HepG2 (cell line): ENCODE results near the gene TMEM267. TPM values are rescaled to one million over a fixed set of nuclear protein-coding genes. Genes with fewer than 3 reads are reported as not detected.

Experiments used
- JUNB ChIP-seq: sonication (generic); formaldehyde crosslinking; IDR thresholded peaks from 2 replicates; pipeline ENCODE4 v1.8.0; 2022; ENCODE audit warnings: missing genetic modification reagents, mild to moderate bottlenecking, borderline replicate concordance
- KLF16 ChIP-seq, 2 experiments: sonication (generic) in 1 of 2; formaldehyde crosslinking in 1 of 2; IDR thresholded peaks; 2 replicates each; pipeline versions ENCODE4 v1.6.1 to v1.8.0; 2016 to 2023; ENCODE audit warnings: missing genetic modification reagents in 2 of 2, missing compliant biosample characterization in 1 of 2
- MLLT10 ChIP-seq: sonication (generic); formaldehyde crosslinking; IDR thresholded peaks from 2 replicates; pipeline ENCODE4 v1.4.0; 2020; ENCODE audit warnings: missing genetic modification reagents
- MTA3 ChIP-seq: sonication (generic); formaldehyde crosslinking; IDR thresholded peaks from 2 replicates; pipeline ENCODE4 v1.4.0; 2020; ENCODE audit warnings: missing genetic modification reagents
- PRMT3 ChIP-seq: sonication (generic); formaldehyde crosslinking; IDR thresholded peaks from 2 replicates; pipeline ENCODE4 v1.8.1; 2022; ENCODE audit warnings: low read depth, mild to moderate bottlenecking, moderate library complexity, missing genetic modification reagents, borderline replicate concordance
- REPIN1 ChIP-seq: sonication (generic); formaldehyde crosslinking; IDR thresholded peaks from 2 replicates; pipeline ENCODE4 v1.8.0; 2022; ENCODE audit warnings: missing genetic modification reagents, low read depth, mild to moderate bottlenecking, borderline replicate concordance
- RERE ChIP-seq: IDR thresholded peaks from 2 replicates; pipeline ENCODE4 v1.6.1; 2016; ENCODE audit warnings: low read depth, missing genetic modification reagents, missing compliant biosample characterization
- RORA ChIP-seq: sonication (generic); formaldehyde crosslinking; IDR thresholded peaks from 2 replicates; pipeline ENCODE4 v1.5.0; 2020; ENCODE audit warnings: mild to moderate bottlenecking, missing genetic modification reagents, moderate library complexity
- SIN3A ChIP-seq: IDR thresholded peaks from 2 replicates; pipeline ENCODE4 v1.6.1; 2011; ENCODE audit warnings: low read depth, mild to moderate bottlenecking, control low read depth, low read length, borderline replicate concordance
- SMYD3 ChIP-seq: sonication (generic); formaldehyde crosslinking; IDR thresholded peaks from 2 replicates; pipeline ENCODE4 v1.8.1; 2023; ENCODE audit warnings: mild to moderate bottlenecking, missing genetic modification reagents
- TGIF2 ChIP-seq: IDR thresholded peaks from 2 replicates; pipeline ENCODE4 v1.6.1; 2016; ENCODE audit warnings: control low read depth, missing compliant biosample characterization
- USF2 ChIP-seq, 2 experiments: sonication (generic) in 1 of 2; formaldehyde crosslinking in 1 of 2; IDR thresholded peaks; 2 replicates each; pipeline versions ENCODE4 v1.5.1 to v1.6.1; 2011 to 2020; ENCODE audit warnings: borderline replicate concordance in 1 of 2, low read depth in 1 of 2, low read length in 1 of 2, mild to moderate bottlenecking in 1 of 2, missing genetic modification reagents in 1 of 2, moderate library complexity in 1 of 2
- YEATS2 ChIP-seq: sonication (generic); formaldehyde crosslinking; IDR thresholded peaks from 2 replicates; pipeline ENCODE4 v1.4.0; 2020; ENCODE audit warnings: missing genetic modification reagents, borderline replicate concordance
- ZMYM2 ChIP-seq: sonication (generic); formaldehyde crosslinking; IDR thresholded peaks from 2 replicates; pipeline ENCODE4 v1.8.0; 2022; ENCODE audit warnings: mild to moderate bottlenecking, missing genetic modification reagents
- ZNF235 ChIP-seq: sonication (generic); formaldehyde crosslinking; IDR thresholded peaks from 2 replicates; pipeline ENCODE4 v1.8.1; 2023; ENCODE audit warnings: mild to moderate bottlenecking, missing genetic modification reagents, borderline replicate concordance
- polyA plus RNA-seq, 8 experiments: library from polyadenylated mRNA; depleted of rRNA in 3 of 8; stranded (reverse) in 7 of 8; unstranded in 1 of 8; fragments of >200 nt; fragmentation: Illumina TruSeq in 4 of 8; extraction: Trizol in 4 of 8; gene quantifications; 2 replicates each; pipeline versions ENCODE4 v1.2.1 to v1.2.3, GENCODE V29; 2011 to 2016; ENCODE audit warnings: low read depth in 4 of 8, missing spikeins in 1 of 8, mixed read lengths in 1 of 8; ENCODE audit not compliant: insufficient read depth in 1 of 8
- total RNA-seq, 5 experiments: library from RNA; depleted of rRNA; stranded (reverse); fragments of >200 nt; fragmentation: Illumina TruSeq; extraction: Trizol; gene quantifications; 2 replicates each; pipeline ENCODE4 v1.2.3, GENCODE V29; 2016; ENCODE audit warnings: low read depth in 1 of 5
- TF ChIP-seq, protein P1 (sequence below): sonication (generic); formaldehyde crosslinking; IDR thresholded peaks from 2 replicates; pipeline ENCODE4 v1.5.0; 2020; ENCODE audit warnings: missing genetic modification reagents
- TF ChIP-seq, protein P2 (sequence below): sonication (generic); formaldehyde crosslinking; IDR thresholded peaks from 2 replicates; pipeline ENCODE4 v1.9.0; 2022; ENCODE audit warnings: missing genetic modification reagents, mild to moderate bottlenecking, borderline replicate concordance

The TMEM267 gene
- total and polyA plus RNA-seq, 2 of the 13 experiments (the other 11 are each of a cell fraction or from before 2014, with no cell fraction given), result 8.9 to 12.6 TPM

DNA sequence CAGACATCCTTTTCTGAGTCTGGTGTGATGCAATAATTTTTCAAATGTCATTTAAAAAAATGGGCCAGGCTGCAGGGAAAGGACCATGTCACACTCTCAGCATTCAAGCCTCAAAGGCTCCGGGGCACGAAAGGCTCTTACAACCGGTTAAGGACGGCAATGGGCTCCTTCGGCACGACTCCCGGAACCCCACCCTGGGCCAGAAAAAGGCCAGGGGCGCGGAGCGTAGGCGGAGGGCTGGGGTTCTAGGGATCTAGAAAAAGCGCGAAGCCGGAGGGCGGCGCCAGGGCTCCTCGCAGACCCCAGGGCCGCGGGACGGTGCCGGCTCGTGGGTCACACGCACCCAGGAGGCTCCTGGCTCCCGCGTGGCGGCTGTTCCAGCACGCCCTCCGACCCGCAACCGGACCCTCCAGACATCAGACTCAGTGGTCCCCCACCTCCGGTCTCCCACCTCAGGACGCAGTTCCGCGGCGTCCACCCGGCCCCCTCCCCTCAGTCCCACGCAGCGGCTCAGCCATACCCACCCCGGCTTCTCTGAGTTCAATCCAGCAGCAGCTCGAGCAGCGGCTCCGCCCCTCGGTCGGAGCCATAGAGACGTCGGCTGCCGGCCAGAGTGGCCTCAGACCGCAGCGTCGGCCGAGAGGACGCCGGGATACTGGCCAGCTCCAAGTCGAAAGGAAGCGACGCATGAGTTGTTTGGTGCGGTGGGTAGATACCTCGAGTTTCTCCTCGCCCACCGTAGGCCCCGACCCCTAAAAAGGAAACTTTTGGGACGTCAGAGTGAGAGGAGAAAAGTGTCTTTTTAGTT is at the start of gene TMEM267 (continued):
- TF ChIP-seq, protein P1, sequence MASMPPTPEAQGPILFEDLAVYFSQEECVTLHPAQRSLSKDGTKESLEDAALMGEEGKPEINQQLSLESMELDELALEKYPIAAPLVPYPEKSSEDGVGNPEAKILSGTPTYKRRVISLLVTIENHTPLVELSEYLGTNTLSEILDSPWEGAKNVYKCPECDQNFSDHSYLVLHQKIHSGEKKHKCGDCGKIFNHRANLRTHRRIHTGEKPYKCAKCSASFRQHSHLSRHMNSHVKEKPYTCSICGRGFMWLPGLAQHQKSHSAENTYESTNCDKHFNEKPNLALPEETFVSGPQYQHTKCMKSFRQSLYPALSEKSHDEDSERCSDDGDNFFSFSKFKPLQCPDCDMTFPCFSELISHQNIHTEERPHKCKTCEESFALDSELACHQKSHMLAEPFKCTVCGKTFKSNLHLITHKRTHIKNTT (CRISPR knock-in tag), result no peak
- TF ChIP-seq ZNF235 (CRISPR knock-in tag), result peak; percentile 71; the same call in 1 of the 2 replicates
- TF ChIP-seq REPIN1 (CRISPR knock-in tag), result 0 out of 2 replicates have a peak, but pooled peaks have one; percentile 17
- 0 out of 2 replicates have a peak, but pooled peaks have one; percentile 25 for TF ChIP-seq JUNB
- TF ChIP-seq TGIF2, result no peak
- no peak for TF ChIP-seq RERE (CRISPR knock-in tag)
- TF ChIP-seq KLF16 (CRISPR knock-in tag; IDR thresholded peaks at IDR 0.05), result peak; percentile 15 to 37; a peak in 1 of 4 replicates
- no peak for TF ChIP-seq SMYD3
- TF ChIP-seq PRMT3 (CRISPR knock-in tag), result 0 out of 2 replicates have a peak, but pooled peaks have one; percentile 64
- peak; percentile 75 for TF ChIP-seq SIN3A
- no peak for TF ChIP-seq USF2 (IDR thresholded peaks at IDR 0.05; ENCODE audit: low read depth, low read length)
- peak; percentile 14; the same call in 1 of the 2 replicates for TF ChIP-seq USF2 (CRISPR knock-in tag; IDR thresholded peaks at IDR 0.05; ENCODE audit: borderline replicate concordance)
- no peak for TF ChIP-seq RORA (CRISPR knock-in tag)
- TF ChIP-seq ZMYM2 (CRISPR knock-in tag), result 0 out of 2 replicates have a peak, but pooled peaks have one; percentile 26
- TF ChIP-seq, protein P2, sequence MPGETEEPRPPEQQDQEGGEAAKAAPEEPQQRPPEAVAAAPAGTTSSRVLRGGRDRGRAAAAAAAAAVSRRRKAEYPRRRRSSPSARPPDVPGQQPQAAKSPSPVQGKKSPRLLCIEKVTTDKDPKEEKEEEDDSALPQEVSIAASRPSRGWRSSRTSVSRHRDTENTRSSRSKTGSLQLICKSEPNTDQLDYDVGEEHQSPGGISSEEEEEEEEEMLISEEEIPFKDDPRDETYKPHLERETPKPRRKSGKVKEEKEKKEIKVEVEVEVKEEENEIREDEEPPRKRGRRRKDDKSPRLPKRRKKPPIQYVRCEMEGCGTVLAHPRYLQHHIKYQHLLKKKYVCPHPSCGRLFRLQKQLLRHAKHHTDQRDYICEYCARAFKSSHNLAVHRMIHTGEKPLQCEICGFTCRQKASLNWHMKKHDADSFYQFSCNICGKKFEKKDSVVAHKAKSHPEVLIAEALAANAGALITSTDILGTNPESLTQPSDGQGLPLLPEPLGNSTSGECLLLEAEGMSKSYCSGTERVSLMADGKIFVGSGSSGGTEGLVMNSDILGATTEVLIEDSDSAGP, result peak; percentile 88; the same call in 1 of the 2 replicates
- peak; percentile 86 for TF ChIP-seq YEATS2 (CRISPR knock-in tag)
- no peak for TF ChIP-seq MTA3
- TF ChIP-seq MLLT10 (CRISPR knock-in tag), result no peak
